HCT116 (cell line): Measurements from ENCODE around the gene TREML1. TPM values are rescaled to one million over a fixed set of nuclear protein-coding genes. Genes with fewer than 3 reads are reported as not detected.

Source experiments
- ATAC-seq: fragments of 200-7000 bp; cut with Tn5 transposase; 2 replicates; pipeline ENCODE4 v1.9.1; 2020; ENCODE audit warnings: mild to moderate bottlenecking, moderate library complexity
- BruUV-seq: library from RNA; stranded (reverse); fragments of 400-500 nt; replicated peaks from 2 replicates; lab custom pipeline; 2021; lab: Mats Ljungman, UMichigan
- CTCF ChIA-PET: fragments of 300-600 bp; sonication (Branson Sonifier 250); formaldehyde crosslinking; loops from one replicate; lab custom pipeline; 2021; ENCODE audit warnings: antibody characterized with exemption; lab: Charles Lee
- POLR2A ChIA-PET: fragments of 300-600, 350-600 bp; sonication (Branson Sonifier 250); formaldehyde crosslinking; loops from one replicate; lab custom pipeline; 2021; ENCODE audit warnings: antibody characterized with exemption; lab: Charles Lee
- RAD21 ChIA-PET, 2 experiments: fragments of 300-600 bp; sonication (Branson Sonifier 250); formaldehyde crosslinking; loops; one replicate each; lab custom pipeline; 2023; ENCODE audit warnings: low total read pairs in 2 of 2; ENCODE audit not compliant: uncharacterized antibody in 2 of 2, unreplicated experiment in 2 of 2, low non-redundant PET in 1 of 2; lab: Charles Lee
- DNase-seq: peaks from one replicate; pipeline ENCODE4 v3.0.0-alpha.2; 2010; ENCODE audit warnings: low read depth, low spot score
- H2AFZ ChIP-seq: fragments of 200-600 bp; shearing (Covaris generic), sonication (generic); 2 replicates; pipeline ENCODE4 v1.6.1; 2017; ENCODE audit warnings: low read depth, mixed run types, mixed read lengths, antibody characterized with exemption, low read length; ENCODE audit not compliant: poor library complexity, severe bottlenecking
- H3K27ac ChIP-seq: 2 replicates; pipeline ENCODE4 v1.5.1; 2012; ENCODE audit warnings: low read depth, low read length
- H3K27me3 ChIP-seq: fragments of 200-600 bp; sonication (generic); 2 replicates; pipeline ENCODE4 v1.6.1; 2016; ENCODE audit warnings: mixed run types, low read length, mixed read lengths; ENCODE audit not compliant: insufficient read depth
- H3K36me3 ChIP-seq, 2 experiments: fragments of 200-500 bp in 1 of 2; fragments of 200-600 bp in 1 of 2; sonication (Bioruptor generic) in 1 of 2; sonication (generic) in 1 of 2; 2 replicates each; pipeline versions ENCODE4 v1.5.1 to v1.6.1; 2014 to 2016; ENCODE audit warnings: low read length in 2 of 2, inconsistent platforms in 1 of 2, mixed read lengths in 1 of 2, mixed run types in 1 of 2; ENCODE audit not compliant: insufficient read depth in 2 of 2, control insufficient read depth in 1 of 2
- H3K4me1 ChIP-seq, 2 experiments: fragments of 200-600 bp in 1 of 2; sonication (generic) in 1 of 2; 2 replicates each; pipeline versions ENCODE4 v1.5.1 to v1.6.1; 2012 to 2017; ENCODE audit warnings: low read length in 2 of 2, inconsistent platforms in 1 of 2, mild to moderate bottlenecking in 1 of 2, mixed read lengths in 1 of 2, mixed run types in 1 of 2, moderate library complexity in 1 of 2; ENCODE audit not compliant: insufficient read depth in 2 of 2, control insufficient read depth in 1 of 2
- H3K4me2 ChIP-seq: fragments of 200-600 bp; sonication (generic); 2 replicates; pipeline ENCODE4 v1.6.1; 2017; ENCODE audit warnings: mixed run types, low read length, mixed read lengths
- H3K4me3 ChIP-seq, 2 experiments: fragments of 200-600 bp in 1 of 2; sonication (generic) in 1 of 2; replicated peaks in 1 of 2; 2 replicates each; pipeline ENCODE4 v1.5.1; 2011 to 2016; ENCODE audit warnings: low read length in 2 of 2, control low read depth in 1 of 2, low read depth in 1 of 2, mild to moderate bottlenecking in 1 of 2, mixed read lengths in 1 of 2, mixed run types in 1 of 2
- H3K79me2 ChIP-seq: fragments of 200-600 bp; sonication (generic); 2 replicates; pipeline ENCODE4 v1.6.1; 2017; ENCODE audit warnings: mild to moderate bottlenecking, mixed run types, low read length, moderate library complexity, mixed read lengths; ENCODE audit not compliant: insufficient read depth
- H3K9ac ChIP-seq: fragments of 200-600 bp; sonication (generic); 2 replicates; pipeline ENCODE4 v1.6.1; 2016; ENCODE audit warnings: low read length, mixed read lengths
- H3K9me2 ChIP-seq: fragments of 200-600 bp; sonication (generic), shearing (Covaris generic); 2 replicates; pipeline ENCODE4 v1.6.1; 2017; ENCODE audit warnings: mixed run types, mild to moderate bottlenecking, moderate library complexity; ENCODE audit not compliant: insufficient read depth
- H3K9me3 ChIP-seq, 2 experiments: fragments of 200-500 bp in 1 of 2; fragments of 200-600 bp in 1 of 2; sonication (Bioruptor generic) in 1 of 2; sonication (generic) in 1 of 2; 2 replicates each; pipeline ENCODE4 v1.6.1; 2014 to 2017; ENCODE audit warnings: low read length in 2 of 2, mixed read lengths in 2 of 2, inconsistent platforms in 1 of 2, low read depth in 1 of 2, mild to moderate bottlenecking in 1 of 2, mixed run types in 1 of 2, moderate library complexity in 1 of 2; ENCODE audit not compliant: control insufficient read depth in 1 of 2, insufficient read depth in 1 of 2
- H4K20me1 ChIP-seq: fragments of 200-600 bp; sonication (generic), shearing (Covaris generic); 2 replicates; pipeline ENCODE4 v1.6.1; 2017; ENCODE audit warnings: mixed run types, mild to moderate bottlenecking, moderate library complexity; ENCODE audit not compliant: insufficient read depth
- YY1 ChIP-seq: IDR thresholded peaks from 2 replicates; pipeline ENCODE4 v1.6.1; 2011; ENCODE audit warnings: low read length, low read depth, moderate library complexity, mild to moderate bottlenecking; ENCODE audit not compliant: insufficient replicate concordance; ENCODE audit errors: extremely low read depth
- ZNF274 ChIP-seq: fragments of 200-500 bp; sonication (Bioruptor generic); IDR thresholded peaks from 2 replicates; pipeline ENCODE4 v1.6.1; 2014; ENCODE audit warnings: mild to moderate bottlenecking, low read depth, low read length, inconsistent platforms
- intact Hi-C: fragments of 100-400 bp; cut with micrococcal nuclease; formaldehyde crosslinking; loops from 2 replicates; pipeline ENCODE4 v1.10.0; 2022
- total RNA-seq: library from RNA; stranded (reverse); gene quantifications from one replicate; pipeline ENCODE4 v1.2.1, GENCODE V29; 2021; ENCODE audit not compliant: unreplicated experiment
- TF ChIP-seq, protein P1 (sequence below), 3 experiments: fragments of 200-600 bp in 1 of 3; sonication (generic) in 1 of 3; IDR thresholded peaks in 2 of 3; conservative IDR thresholded peaks in 1 of 3; 2 replicates each; pipeline ENCODE4 v1.5.1; 2012 to 2017; ENCODE audit warnings: low read depth in 2 of 3, low read length in 2 of 3, antibody characterized with exemption in 1 of 3, borderline replicate concordance in 1 of 3, control low read depth in 1 of 3, mild to moderate bottlenecking in 1 of 3, mixed read lengths in 1 of 3, mixed run types in 1 of 3, moderate library complexity in 1 of 3; ENCODE audit not compliant: insufficient read depth in 1 of 3
- TF ChIP-seq, protein P2 (sequence below): IDR thresholded peaks from 2 replicates; pipeline ENCODE4 v1.6.1; 2012; ENCODE audit warnings: low read depth

Gene TREML1
- total RNA-seq, 1 experiment from 2014 or later = not detected

DNA sequence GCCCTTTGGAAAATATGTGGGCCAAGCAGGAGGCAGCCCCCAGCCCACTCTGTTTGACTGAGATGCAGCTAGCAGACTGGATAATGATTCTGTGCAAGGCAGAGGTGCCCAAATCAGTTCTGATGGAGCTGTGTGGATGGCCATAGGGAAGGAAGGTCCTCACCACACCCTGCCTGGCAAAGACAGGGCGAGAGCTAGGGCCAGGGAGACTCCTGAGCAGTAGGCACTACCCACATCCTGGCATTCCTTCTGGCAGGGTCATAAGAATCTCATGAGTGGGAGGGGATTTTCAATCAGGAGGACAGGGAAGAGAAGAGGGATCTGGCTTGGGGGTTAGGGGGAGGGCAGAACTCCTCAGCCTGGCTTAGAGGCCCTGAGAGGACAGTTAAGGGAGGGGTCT lies 27.4 kb upstream of the TREML1 start:
- Histone ChIP-seq H3K4me1 (peaks cover 0 to 4% of the 10 kb centered on the region in 2 experiments; a peak in 1 of 4 replicates), H3K79me2 (no peaks in the 10 kb centered on the region), H3K9me2 (no peaks in the 10 kb centered on the region), H3K27ac (no peak overlapping the region), H3K36me3 (no peaks in the 10 kb centered on the region), H3K27me3 (peaks cover 8% of the 10 kb centered on the region; the same call in 1 of the 2 replicates), H3K9ac (no peak overlapping the region), H3K9me3 (no peaks in the 10 kb centered on the region), H3K4me2 (no peak overlapping the region), H2AFZ (peak overlapping the region; percentile 10), H3K4me3 (no peak overlapping the region), H4K20me1 (no peaks in the 10 kb centered on the region)
- no TSS peak for BruUV-seq
- intact Hi-C loops = no loop called here
- no peak for TF ChIP-seq ZNF274
- no peak for TF ChIP-seq YY1
- TF ChIP-seq, protein P1, sequence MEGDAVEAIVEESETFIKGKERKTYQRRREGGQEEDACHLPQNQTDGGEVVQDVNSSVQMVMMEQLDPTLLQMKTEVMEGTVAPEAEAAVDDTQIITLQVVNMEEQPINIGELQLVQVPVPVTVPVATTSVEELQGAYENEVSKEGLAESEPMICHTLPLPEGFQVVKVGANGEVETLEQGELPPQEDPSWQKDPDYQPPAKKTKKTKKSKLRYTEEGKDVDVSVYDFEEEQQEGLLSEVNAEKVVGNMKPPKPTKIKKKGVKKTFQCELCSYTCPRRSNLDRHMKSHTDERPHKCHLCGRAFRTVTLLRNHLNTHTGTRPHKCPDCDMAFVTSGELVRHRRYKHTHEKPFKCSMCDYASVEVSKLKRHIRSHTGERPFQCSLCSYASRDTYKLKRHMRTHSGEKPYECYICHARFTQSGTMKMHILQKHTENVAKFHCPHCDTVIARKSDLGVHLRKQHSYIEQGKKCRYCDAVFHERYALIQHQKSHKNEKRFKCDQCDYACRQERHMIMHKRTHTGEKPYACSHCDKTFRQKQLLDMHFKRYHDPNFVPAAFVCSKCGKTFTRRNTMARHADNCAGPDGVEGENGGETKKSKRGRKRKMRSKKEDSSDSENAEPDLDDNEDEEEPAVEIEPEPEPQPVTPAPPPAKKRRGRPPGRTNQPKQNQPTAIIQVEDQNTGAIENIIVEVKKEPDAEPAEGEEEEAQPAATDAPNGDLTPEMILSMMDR (IDR thresholded peaks at IDR 0.05 in 2 of 3, conservative IDR thresholded peaks at IDR 0.05 in 1 of 3; ENCODE audit: borderline replicate concordance in 1 of 3, insufficient read depth in 1 of 3, low read depth in 2 of 3, low read length in 2 of 3) = no peak
- TF ChIP-seq, protein P2, sequence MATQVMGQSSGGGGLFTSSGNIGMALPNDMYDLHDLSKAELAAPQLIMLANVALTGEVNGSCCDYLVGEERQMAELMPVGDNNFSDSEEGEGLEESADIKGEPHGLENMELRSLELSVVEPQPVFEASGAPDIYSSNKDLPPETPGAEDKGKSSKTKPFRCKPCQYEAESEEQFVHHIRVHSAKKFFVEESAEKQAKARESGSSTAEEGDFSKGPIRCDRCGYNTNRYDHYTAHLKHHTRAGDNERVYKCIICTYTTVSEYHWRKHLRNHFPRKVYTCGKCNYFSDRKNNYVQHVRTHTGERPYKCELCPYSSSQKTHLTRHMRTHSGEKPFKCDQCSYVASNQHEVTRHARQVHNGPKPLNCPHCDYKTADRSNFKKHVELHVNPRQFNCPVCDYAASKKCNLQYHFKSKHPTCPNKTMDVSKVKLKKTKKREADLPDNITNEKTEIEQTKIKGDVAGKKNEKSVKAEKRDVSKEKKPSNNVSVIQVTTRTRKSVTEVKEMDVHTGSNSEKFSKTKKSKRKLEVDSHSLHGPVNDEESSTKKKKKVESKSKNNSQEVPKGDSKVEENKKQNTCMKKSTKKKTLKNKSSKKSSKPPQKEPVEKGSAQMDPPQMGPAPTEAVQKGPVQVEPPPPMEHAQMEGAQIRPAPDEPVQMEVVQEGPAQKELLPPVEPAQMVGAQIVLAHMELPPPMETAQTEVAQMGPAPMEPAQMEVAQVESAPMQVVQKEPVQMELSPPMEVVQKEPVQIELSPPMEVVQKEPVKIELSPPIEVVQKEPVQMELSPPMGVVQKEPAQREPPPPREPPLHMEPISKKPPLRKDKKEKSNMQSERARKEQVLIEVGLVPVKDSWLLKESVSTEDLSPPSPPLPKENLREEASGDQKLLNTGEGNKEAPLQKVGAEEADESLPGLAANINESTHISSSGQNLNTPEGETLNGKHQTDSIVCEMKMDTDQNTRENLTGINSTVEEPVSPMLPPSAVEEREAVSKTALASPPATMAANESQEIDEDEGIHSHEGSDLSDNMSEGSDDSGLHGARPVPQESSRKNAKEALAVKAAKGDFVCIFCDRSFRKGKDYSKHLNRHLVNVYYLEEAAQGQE = no peak
- no peak for DNase-seq
- RAD21 ChIA-PET = no interaction called here
- ATAC-seq = no peak
- POLR2A ChIA-PET = no interaction called here
- CTCF ChIA-PET = interaction anchor here (0.8 to 2.4 kb wide), 12 partner anchors 8 to 154 kb away, joined by 3 to 18 read pairs (median 6); partner anchors contain the start of genes NCR2, NFYA, OARD1 and TREML2
